Measurements from ENCODE around the gene LAMC3.

The LAMC3 gene

GRCh38 chr9:131011274-131012022 is 2.5 kb downstream of the LAMC3 start:
- no peak for DNase-seq

DNA sequence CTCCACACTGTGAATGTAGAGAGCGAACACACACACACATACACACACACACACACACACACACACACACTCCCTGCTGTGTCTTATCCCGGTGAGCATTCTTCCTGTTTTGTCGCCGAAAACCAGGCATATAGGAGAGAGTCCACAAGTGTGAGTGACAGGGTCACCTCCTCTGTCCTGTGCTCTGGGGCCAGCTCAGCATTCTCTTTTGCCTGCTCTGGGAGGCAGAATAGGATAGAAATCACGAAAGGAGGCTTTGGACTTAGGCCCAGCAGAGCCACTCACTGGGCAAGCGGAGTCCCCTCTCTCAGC is 3.0 kb downstream of the LAMC3 start:
- no peak for DNase-seq

GRCh38 chr9:131012396-131012917 is 3.5 kb downstream of the LAMC3 start:
- no peak for DNase-seq

- no peak for DNase-seq
Measured at GRCh38 chr9:131013015-131013755, 4.2 kb downstream of the LAMC3 start.

DNA sequence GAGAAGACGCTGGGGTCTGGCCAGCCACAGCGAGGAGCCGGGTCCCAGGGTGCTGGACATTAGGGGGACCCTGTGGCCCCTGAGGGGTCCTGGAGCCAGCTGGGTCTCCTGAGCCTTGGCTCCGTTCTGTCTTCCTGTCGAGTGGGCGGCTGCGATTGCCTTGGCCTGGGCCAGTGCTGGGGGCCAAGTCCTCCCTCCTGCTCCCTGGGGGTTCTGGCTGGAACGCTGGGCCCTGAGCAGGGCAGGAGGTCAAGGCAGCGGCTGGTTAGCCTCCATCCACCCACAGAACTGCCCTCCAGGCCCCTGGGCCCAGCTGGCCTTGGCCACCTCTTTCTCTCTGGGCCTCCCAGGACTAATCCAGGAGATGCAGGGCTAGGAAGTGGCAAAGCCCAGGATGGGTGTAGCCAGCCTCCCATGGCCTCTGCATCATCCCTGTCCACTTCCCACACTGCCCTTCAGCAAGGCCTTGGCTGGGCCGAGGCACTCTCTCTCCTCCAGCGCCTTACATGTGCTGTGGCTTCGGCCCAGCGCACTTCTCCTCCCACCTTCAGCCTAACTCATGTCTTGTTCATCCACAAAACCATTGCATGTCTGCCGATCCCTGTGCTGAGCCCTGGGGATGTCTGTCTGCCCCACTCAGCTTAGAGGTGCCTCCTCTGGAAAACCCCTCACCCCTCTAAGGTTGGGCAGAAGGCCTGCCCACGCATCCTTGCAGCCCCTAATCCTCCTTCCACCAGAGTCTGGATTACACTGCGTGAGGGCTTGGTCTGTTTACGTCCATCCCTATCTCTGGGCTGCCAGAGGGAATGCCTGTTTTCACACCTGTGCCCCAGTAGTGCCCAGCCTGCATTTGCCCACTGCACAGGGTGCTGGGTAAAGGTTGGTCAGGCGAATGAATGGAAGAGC is 5.0 kb downstream of the LAMC3 start:
- DNase-seq = no peak

GRCh38 chr9:131015112-131015511 is 6.1 kb downstream of the LAMC3 start:
- DNase-seq = no peak

DNA sequence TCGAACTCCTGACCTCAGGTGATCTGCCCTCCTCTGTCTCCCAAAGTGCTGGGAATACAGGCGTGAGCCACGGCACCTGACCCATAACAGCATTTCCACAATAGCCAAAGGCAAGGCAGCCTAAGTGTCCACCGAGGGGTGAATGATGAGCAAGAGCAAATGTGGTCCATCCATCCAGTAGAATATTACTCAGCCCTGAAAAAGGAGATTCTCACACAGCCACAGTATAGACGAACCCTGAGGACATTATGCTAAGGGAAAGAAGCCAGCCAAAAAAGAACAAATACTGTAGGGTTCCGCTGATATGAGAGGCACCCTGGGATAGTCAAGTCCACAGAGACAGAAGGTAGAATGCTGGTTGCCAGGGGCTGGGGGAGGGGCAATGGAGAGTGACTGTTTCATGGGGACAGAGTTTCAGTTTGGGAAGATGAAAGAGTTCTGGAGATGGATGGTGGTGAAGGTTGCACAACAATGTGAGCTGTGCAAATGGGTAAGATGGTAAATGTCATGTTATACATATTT is 7.0 kb downstream of the LAMC3 start:
- no peak for DNase-seq

DNA sequence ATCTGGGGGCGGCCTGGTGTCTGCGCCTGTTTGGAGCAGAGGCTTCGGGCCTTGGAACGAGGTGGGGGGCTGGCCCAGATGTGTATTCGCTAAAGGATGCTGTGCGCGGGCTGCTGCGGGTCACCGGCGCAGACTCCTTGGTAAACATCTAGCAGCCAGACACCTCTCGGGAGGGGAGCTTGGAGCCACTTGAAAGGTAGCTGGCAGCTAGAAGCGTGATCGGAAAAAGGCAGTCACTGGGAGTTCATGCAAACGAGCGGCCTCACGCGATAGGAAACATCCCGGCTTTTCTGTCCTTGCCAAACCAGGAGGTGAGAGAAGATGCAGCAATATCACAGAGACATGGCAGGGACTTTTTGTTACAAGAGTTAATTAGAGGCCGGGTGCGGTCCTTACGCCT is 8.1 kb downstream of the LAMC3 start:
- no peak for DNase-seq

DNA sequence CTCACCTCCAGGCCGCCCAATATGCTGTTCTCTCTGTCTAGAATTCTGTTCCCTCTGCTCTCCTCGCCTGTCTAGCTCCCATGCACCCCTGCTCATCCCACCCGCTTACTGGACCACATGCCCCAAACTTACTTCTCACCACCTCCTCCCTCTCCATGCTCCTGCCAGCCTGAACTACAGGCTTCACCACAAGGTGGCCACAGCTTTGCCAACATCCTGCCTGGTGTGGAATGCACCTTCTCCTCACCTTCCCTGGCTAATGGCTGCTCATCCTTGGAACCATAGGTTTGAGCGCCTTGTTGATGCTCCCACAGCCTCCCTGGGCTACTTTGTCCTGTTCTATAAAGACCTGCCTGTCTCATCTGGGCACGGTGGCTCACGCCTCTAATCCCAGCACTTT is 9.6 kb downstream of the LAMC3 start:
- DNase-seq = no peak

GRCh38 chr9:131019388-131020239 is 10.6 kb downstream of the LAMC3 start:
- DNase-seq = no peak

GRCh38 chr9:131020388-131020787 is 11.4 kb downstream of the LAMC3 start:
- no peak for DNase-seq

- DNase-seq = no peak
Measured at GRCh38 chr9:131020862-131021261, 11.9 kb downstream of the LAMC3 start.

DNA sequence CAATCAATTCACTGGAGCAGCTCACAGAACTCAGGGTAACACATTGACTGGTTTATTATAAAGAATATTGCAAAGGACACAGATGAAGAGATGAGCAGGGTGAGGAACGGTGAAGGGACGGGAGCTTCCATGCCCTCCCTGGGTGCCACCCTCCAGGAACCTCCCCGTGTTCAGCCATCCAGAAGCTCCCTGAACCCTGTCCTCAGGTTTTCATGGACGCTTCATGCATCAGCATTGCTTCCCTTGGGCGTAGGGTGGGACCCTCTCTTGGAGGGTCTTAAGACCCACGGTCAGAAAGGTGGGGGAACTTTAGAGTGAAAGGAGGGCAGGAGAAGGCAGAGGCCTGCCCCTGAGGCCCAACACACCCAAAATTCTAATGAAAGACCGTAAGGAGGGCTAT is 12.8 kb downstream of the LAMC3 start:
- DNase-seq = no peak

- no peak for DNase-seq
Measured at GRCh38 chr9:131024978-131025868, 16.2 kb downstream of the LAMC3 start.

GRCh38 chr9:131025953-131026858 is 17.2 kb downstream of the LAMC3 start:
- DNase-seq = no peak

DNA sequence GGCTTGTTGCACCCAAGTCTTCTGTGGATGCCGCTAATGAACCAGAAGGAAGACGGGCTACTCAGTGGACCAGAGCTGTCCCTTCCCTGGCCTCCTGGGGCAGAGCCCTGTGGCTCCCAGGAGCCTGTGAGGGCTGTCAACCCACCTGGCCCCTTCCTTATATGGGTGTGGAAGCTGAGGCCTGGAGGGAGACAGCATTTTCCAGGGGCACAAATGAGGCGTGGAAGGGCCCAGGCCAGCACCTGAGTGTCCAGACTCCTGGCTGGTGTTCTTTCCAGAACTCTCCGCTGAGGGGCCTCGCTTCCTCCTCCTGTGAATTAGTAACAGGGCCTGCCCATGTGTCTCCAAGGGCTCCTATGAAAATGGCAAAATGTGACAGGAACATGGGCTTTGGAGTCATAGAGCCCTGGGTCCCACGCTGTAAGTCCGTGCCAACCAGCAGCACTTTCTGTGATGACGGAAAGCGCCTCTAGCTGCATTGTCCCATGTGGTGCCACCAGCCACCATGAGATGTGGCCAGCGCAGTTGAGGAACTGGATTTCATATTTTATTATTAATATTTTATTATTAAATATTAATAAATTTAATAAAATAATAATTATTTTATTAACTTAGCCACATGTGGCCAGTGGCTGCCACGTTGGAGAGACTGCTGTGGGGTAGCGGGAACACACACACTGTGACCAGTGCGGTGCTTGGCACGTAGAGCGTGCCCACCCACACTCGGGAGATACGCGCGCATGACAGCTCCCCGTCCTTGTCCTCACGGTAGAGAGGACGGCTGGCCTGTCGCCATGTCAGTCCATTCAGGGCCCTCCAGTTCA is 18.3 kb downstream of the LAMC3 start:
- DNase-seq = no peak

- no peak for DNase-seq
Measured at GRCh38 chr9:131027872-131028179, 18.9 kb downstream of the LAMC3 start.

Measured in amygdala (tissue), 56 donors.